HEK293 (cell line): Measurements from ENCODE around the gene ILKAP.
A peak's percentile ranks its signal among the peaks of the same experiment; 100 is the strongest.

Source experiments
- CTCF ChIA-PET: fragments of 350-600 bp; formaldehyde crosslinking; extraction: SDS; loops from one replicate; lab custom pipeline; 2021; ENCODE audit warnings: antibody characterized with exemption; lab: Yijun Ruan, JAX
- POLR2A ChIA-PET: fragments of 300-600 bp; formaldehyde crosslinking; extraction: SDS; loops from one replicate; lab custom pipeline; 2020; ENCODE audit warnings: antibody characterized with exemption, inconsistent platforms; lab: Yijun Ruan, JAX
- H3K27ac ChIP-seq: fragments of 200-500 bp; sonication (Bioruptor generic); 2 replicates; pipeline ENCODE4 v1.5.1; 2014; ENCODE audit warnings: low read depth, low read length, control low read depth, inconsistent platforms; ENCODE audit errors: extremely low read depth
- H3K36me3 ChIP-seq, 2 experiments: fragments of 200-500 bp in 1 of 2; sonication (Bioruptor generic) in 1 of 2; 1 replicate in 1 of 2; 2 replicates in 1 of 2; pipeline ENCODE4 v1.5.1; 2014 to 2017; ENCODE audit warnings: inconsistent platforms in 2 of 2, low read length in 2 of 2; ENCODE audit not compliant: control insufficient read depth in 2 of 2, insufficient read depth in 1 of 2
- H3K4me1 ChIP-seq: fragments of 200-500 bp; sonication (Bioruptor generic); 2 replicates; pipeline ENCODE4 v1.5.1; 2014; ENCODE audit warnings: mild to moderate bottlenecking, low read length, inconsistent platforms; ENCODE audit not compliant: control insufficient read depth, insufficient read depth
- H3K4me3 ChIP-seq: 2 replicates; pipeline ENCODE4 v1.5.1; 2011; ENCODE audit warnings: low read depth, mild to moderate bottlenecking, control low read depth, low read length, moderate library complexity
- H3K9me3 ChIP-seq: fragments of 200-500 bp; sonication (Bioruptor generic); 2 replicates; pipeline ENCODE4 v1.5.1; 2014; ENCODE audit warnings: low read depth, low read length, inconsistent platforms; ENCODE audit not compliant: control insufficient read depth, insufficient read depth
- EGR2 ChIP-seq: fragments of 450-650 bp; formaldehyde crosslinking; IDR thresholded peaks from 2 replicates; pipeline ENCODE4 v1.5.1; 2016; ENCODE audit warnings: low read depth, missing biosample characterization, missing genetic modification characterization
- SCRT2 ChIP-seq: fragments of 450-650 bp; formaldehyde crosslinking; IDR thresholded peaks from 2 replicates; pipeline ENCODE4 v1.5.1; 2016; ENCODE audit warnings: missing biosample characterization, missing genetic modification characterization
- ZEB2 ChIP-seq: fragments of 450-650 bp; formaldehyde crosslinking; IDR thresholded peaks from 2 replicates; pipeline ENCODE4 v1.5.1; 2016; ENCODE audit warnings: missing biosample characterization, missing genetic modification characterization
- ZFP41 ChIP-seq: fragments of 450-650 bp; formaldehyde crosslinking; IDR thresholded peaks from 2 replicates; pipeline ENCODE4 v1.5.1; 2016; ENCODE audit warnings: missing biosample characterization, missing genetic modification characterization, borderline replicate concordance
- ZNF138 ChIP-seq: fragments of 450-650 bp; formaldehyde crosslinking; IDR thresholded peaks from 2 replicates; pipeline ENCODE4 v1.5.1; 2016; ENCODE audit warnings: missing biosample characterization, missing genetic modification characterization, borderline replicate concordance
- ZNF423 ChIP-seq: fragments of 450-650 bp; formaldehyde crosslinking; IDR thresholded peaks from 2 replicates; pipeline ENCODE4 v1.5.1; 2016; ENCODE audit warnings: missing biosample characterization, missing genetic modification characterization
- ZNF501 ChIP-seq: fragments of 450-650 bp; formaldehyde crosslinking; IDR thresholded peaks from 2 replicates; pipeline ENCODE4 v1.5.1; 2016; ENCODE audit warnings: missing biosample characterization, missing genetic modification characterization
- ZNF549 ChIP-seq: fragments of 450-650 bp; IDR thresholded peaks from 2 replicates; pipeline ENCODE4 v1.5.1; 2018; ENCODE audit warnings: missing biosample characterization, missing genetic modification characterization, mild to moderate bottlenecking, inconsistent platforms, moderate library complexity
- ZNF792 ChIP-seq: fragments of 450-650 bp; formaldehyde crosslinking; IDR thresholded peaks from 2 replicates; pipeline ENCODE4 v1.5.1; 2016; ENCODE audit warnings: missing biosample characterization, missing genetic modification characterization
- ZNF830 ChIP-seq: fragments of 450-650 bp; IDR thresholded peaks from 2 replicates; pipeline ENCODE4 v1.5.0; 2018; ENCODE audit warnings: missing biosample characterization, missing genetic modification characterization, low read depth, mild to moderate bottlenecking, moderate library complexity
- ZNF837 ChIP-seq: fragments of 450-650 bp; formaldehyde crosslinking; IDR thresholded peaks from 2 replicates; pipeline ENCODE4 v1.5.1; 2016; ENCODE audit warnings: missing biosample characterization, missing genetic modification characterization
- TF ChIP-seq, protein P1 (sequence below): fragments of 450-650 bp; formaldehyde crosslinking; IDR thresholded peaks from 2 replicates; pipeline ENCODE4; 2016; ENCODE audit warnings: missing biosample characterization, missing genetic modification characterization
- TF ChIP-seq, protein P2 (sequence below): fragments of 450-650 bp; formaldehyde crosslinking; IDR thresholded peaks from 2 replicates; pipeline ENCODE4 v1.5.1; 2017; ENCODE audit warnings: missing biosample characterization, missing genetic modification characterization
- TF ChIP-seq, protein P3 (sequence below): fragments of 450-650 bp; formaldehyde crosslinking; conservative IDR thresholded peaks from 2 replicates; pipeline ENCODE4 v1.5.1; 2016; ENCODE audit warnings: low read depth, missing biosample characterization, missing genetic modification characterization
- TF ChIP-seq, protein P4 (sequence below): fragments of 450-650 bp; formaldehyde crosslinking; IDR thresholded peaks from 2 replicates; pipeline ENCODE4 v1.5.1; 2016; ENCODE audit warnings: missing biosample characterization, missing genetic modification characterization, borderline replicate concordance
- TF ChIP-seq, protein P5 (sequence below): fragments of 450-650 bp; formaldehyde crosslinking; optimal IDR thresholded peaks from 2 replicates; pipeline ENCODE3; 2016; ENCODE audit warnings: missing biosample characterization, mild to moderate bottlenecking, missing genetic modification characterization

ILKAP gene

DNA sequence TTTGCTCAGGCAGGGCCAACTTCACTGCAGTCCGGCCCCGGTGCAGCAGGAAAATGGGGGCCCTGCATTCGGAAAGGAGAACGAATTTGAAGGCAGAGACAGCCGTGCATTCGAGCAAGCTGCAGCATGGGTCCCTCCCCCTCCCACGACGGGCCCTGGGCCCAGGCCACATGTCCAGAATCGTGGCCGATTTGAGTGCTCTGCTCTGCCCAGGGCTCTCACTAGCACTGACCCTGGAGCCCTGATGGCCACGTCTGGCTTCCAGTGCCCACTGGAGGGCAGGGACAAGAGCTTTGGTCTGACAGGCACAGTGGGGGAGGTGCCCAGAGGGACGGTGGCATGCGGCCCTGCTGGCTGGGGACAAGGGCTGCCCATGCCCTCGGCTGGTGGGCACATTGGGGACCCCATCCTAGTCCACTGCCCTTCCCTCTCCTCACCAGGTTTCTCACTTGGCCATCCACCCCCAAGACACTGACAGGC, 79.5 kb downstream of the ILKAP start:
- POLR2A ChIA-PET, result no interaction called here
- H3K4me3 ChIP-seq, result no peak overlapping the region
- no peaks in the 10 kb centered on the region for H3K9me3 ChIP-seq
- no peak overlapping the region for H3K27ac ChIP-seq
- CTCF ChIA-PET, result no interaction called here
- H3K4me1 ChIP-seq, result no peaks in the 10 kb centered on the region
- no peaks in the 10 kb centered on the region for H3K36me3 ChIP-seq
- TF ChIP-seq, protein P1, sequence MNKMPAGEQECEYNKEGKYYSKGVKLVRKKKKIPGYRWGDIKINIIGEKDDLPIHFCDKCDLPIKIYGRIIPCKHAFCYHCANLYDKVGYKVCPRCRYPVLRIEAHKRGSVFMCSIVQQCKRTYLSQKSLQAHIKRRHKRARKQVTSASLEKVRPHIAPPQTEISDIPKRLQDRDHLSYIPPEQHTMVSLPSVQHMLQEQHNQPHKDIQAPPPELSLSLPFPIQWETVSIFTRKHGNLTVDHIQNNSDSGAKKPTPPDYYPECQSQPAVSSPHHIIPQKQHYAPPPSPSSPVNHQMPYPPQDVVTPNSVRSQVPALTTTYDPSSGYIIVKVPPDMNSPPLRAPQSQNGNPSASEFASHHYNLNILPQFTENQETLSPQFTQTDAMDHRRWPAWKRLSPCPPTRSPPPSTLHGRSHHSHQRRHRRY, result no peak
- TF ChIP-seq ZNF792, result no peak
- TF ChIP-seq ZNF549 (tag by site-specific recombination), result no peak
- no peak for TF ChIP-seq ZNF138
- no peak for TF ChIP-seq ZFP41
- TF ChIP-seq, protein P2, sequence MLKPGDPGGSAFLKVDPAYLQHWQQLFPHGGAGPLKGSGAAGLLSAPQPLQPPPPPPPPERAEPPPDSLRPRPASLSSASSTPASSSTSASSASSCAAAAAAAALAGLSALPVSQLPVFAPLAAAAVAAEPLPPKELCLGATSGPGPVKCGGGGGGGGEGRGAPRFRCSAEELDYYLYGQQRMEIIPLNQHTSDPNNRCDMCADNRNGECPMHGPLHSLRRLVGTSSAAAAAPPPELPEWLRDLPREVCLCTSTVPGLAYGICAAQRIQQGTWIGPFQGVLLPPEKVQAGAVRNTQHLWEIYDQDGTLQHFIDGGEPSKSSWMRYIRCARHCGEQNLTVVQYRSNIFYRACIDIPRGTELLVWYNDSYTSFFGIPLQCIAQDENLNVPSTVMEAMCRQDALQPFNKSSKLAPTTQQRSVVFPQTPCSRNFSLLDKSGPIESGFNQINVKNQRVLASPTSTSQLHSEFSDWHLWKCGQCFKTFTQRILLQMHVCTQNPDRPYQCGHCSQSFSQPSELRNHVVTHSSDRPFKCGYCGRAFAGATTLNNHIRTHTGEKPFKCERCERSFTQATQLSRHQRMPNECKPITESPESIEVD (tag by site-specific recombination), result no peak
- TF ChIP-seq ZNF501 (tag by site-specific recombination), result no peak
- no peak for TF ChIP-seq ZNF423 (tag by site-specific recombination)
- TF ChIP-seq ZEB2, result no peak
- TF ChIP-seq SCRT2 (tag by site-specific recombination), result no peak

DNA sequence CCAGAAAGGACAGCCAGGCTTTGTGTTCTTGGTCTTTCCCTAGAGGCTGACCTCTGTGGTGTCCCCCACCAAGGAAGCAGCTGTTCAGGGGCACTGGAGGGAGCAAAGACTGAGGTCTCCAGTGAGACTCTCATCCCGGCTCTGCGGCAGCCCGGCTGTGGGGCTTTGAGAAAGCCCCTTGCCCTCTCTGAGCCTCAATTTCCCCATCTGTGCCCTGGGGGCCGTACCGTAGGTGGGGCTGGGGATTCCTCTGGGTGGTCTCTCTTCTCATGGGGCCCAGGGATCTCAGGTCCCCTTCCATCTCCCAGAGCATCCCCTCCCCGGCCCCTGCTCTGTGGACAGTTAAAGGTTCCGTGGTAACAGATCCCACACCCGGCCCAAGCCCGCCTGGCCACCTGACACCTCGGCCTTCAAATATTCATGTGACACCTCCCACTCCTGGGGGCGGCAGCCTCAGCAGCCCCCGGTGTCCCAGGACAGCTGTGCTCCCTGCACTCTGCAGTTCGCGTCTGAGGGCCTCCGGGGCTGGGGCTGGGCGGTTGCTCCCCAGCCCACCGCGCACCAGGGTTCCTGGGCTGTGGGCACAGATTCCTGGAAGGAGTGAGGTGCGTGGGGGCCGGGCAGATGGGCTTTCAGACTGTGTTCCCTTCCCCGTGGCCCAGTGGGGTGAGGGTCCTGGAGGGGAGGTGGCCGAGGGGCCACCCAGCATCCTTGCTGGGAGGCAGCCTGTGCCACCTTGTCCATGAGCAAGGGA, 80.1 kb downstream of the ILKAP start:
- TF ChIP-seq, protein P3, sequence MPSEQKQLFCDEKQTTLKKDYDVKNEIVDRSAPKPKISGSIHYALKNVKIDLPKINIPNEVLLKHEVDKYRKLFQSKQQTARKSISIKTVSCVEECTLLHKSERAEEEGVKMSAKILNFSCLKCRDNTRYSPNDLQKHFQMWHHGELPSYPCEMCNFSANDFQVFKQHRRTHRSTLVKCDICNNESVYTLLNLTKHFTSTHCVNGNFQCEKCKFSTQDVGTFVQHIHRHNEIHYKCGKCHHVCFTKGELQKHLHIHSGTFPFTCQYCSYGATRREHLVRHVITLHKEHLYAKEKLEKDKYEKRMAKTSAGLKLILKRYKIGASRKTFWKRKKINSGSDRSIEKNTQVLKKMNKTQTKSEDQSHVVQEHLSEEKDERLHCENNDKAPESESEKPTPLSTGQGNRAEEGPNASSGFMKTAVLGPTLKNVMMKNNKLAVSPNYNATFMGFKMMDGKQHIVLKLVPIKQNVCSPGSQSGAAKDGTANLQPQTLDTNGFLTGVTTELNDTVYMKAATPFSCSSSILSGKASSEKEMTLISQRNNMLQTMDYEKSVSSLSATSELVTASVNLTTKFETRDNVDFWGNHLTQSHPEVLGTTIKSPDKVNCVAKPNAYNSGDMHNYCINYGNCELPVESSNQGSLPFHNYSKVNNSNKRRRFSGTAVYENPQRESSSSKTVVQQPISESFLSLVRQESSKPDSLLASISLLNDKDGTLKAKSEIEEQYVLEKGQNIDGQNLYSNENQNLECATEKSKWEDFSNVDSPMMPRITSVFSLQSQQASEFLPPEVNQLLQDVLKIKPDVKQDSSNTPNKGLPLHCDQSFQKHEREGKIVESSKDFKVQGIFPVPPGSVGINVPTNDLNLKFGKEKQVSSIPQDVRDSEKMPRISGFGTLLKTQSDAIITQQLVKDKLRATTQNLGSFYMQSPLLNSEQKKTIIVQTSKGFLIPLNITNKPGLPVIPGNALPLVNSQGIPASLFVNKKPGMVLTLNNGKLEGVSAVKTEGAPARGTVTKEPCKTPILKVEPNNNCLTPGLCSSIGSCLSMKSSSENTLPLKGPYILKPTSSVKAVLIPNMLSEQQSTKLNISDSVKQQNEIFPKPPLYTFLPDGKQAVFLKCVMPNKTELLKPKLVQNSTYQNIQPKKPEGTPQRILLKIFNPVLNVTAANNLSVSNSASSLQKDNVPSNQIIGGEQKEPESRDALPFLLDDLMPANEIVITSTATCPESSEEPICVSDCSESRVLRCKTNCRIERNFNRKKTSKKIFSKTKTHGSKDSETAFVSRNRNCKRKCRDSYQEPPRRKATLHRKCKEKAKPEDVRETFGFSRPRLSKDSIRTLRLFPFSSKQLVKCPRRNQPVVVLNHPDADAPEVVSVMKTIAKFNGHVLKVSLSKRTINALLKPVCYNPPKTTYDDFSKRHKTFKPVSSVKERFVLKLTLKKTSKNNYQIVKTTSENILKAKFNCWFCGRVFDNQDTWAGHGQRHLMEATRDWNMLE (tag by site-specific recombination), result no peak
- TF ChIP-seq ZNF830, result no peak
- no peak for TF ChIP-seq ZNF837 (tag by site-specific recombination)
- TF ChIP-seq, protein P4, sequence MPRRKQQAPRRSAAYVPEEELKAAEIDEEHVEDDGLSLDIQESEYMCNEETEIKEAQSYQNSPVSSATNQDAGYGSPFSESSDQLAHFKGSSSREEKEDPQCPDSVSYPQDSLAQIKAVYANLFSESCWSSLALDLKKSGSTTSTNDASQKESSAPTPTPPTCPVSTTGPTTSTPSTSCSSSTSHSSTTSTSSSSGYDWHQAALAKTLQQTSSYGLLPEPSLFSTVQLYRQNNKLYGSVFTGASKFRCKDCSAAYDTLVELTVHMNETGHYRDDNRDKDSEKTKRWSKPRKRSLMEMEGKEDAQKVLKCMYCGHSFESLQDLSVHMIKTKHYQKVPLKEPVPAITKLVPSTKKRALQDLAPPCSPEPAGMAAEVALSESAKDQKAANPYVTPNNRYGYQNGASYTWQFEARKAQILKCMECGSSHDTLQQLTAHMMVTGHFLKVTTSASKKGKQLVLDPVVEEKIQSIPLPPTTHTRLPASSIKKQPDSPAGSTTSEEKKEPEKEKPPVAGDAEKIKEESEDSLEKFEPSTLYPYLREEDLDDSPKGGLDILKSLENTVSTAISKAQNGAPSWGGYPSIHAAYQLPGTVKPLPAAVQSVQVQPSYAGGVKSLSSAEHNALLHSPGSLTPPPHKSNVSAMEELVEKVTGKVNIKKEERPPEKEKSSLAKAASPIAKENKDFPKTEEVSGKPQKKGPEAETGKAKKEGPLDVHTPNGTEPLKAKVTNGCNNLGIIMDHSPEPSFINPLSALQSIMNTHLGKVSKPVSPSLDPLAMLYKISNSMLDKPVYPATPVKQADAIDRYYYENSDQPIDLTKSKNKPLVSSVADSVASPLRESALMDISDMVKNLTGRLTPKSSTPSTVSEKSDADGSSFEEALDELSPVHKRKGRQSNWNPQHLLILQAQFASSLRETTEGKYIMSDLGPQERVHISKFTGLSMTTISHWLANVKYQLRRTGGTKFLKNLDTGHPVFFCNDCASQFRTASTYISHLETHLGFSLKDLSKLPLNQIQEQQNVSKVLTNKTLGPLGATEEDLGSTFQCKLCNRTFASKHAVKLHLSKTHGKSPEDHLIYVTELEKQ (tag by site-specific recombination), result no peak
- TF ChIP-seq, protein P5, sequence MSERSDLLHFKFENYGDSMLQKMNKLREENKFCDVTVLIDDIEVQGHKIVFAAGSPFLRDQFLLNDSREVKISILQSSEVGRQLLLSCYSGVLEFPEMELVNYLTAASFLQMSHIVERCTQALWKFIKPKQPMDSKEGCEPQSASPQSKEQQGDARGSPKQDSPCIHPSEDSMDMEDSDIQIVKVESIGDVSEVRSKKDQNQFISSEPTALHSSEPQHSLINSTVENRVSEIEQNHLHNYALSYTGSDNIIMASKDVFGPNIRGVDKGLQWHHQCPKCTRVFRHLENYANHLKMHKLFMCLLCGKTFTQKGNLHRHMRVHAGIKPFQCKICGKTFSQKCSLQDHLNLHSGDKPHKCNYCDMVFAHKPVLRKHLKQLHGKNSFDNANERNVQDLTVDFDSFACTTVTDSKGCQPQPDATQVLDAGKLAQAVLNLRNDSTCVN (tag by site-specific recombination), result no peak
- no peak for TF ChIP-seq ZNF501 (tag by site-specific recombination)
- TF ChIP-seq EGR2 (tag by site-specific recombination), result 0 out of 2 replicates have a peak, but pooled peaks have one; percentile 6
- ChIA-PET POLR2A (no interaction called here), CTCF (no interaction called here)
- Histone ChIP-seq H3K4me3 (no peak overlapping the region), H3K4me1 (no peaks in the 10 kb centered on the region), H3K27ac (no peak overlapping the region), H3K36me3 (no peaks in the 10 kb centered on the region), H3K9me3 (no peaks in the 10 kb centered on the region)
